ENCODE data around the gene MTERF4. TPM values are rescaled to one million over a fixed set of nuclear protein-coding genes. Genes with fewer than 3 reads are reported as not detected.

The MTERF4 gene
- total and polyA plus RNA-seq, 10 of the 15 experiments (the other 5 are each of a cell fraction or from before 2014, with no cell fraction given) = 36.7 to 69.1 (median 45.5) TPM

DNA sequence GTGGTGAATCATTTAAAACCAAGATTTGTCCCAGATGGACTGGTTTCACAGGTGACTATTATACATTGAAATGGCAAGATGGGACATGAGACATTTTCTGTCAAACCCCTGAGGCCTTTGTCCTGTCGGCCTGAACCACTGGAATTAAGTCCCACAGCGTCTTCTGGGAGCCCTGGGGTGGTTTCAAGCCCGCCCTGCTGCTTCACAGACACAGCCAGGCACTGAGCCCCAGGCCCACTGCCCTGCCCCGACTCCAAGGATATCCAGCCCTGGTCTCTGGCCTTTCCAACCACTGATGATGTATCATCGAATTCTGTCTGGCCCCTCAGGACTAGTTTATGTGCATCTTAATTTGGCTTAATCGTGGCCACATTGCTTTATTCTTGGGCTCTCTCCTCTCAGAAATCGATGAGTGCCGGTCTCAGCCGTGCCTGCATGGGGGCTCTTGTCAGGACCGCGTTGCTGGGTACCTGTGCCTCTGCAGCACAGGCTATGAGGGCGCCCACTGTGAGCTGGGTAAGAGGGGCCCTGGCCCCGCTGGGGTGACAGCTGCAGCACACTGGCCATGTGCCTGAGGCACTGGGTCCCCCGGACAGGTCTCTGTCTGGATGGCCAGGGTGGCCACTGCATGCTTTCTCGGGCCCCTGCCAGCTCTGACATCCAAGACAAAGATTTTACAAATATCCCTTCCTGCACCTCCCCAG is 39.5 kb downstream of the MTERF4 start (continued):
- TF ChIP-seq, protein P1, sequence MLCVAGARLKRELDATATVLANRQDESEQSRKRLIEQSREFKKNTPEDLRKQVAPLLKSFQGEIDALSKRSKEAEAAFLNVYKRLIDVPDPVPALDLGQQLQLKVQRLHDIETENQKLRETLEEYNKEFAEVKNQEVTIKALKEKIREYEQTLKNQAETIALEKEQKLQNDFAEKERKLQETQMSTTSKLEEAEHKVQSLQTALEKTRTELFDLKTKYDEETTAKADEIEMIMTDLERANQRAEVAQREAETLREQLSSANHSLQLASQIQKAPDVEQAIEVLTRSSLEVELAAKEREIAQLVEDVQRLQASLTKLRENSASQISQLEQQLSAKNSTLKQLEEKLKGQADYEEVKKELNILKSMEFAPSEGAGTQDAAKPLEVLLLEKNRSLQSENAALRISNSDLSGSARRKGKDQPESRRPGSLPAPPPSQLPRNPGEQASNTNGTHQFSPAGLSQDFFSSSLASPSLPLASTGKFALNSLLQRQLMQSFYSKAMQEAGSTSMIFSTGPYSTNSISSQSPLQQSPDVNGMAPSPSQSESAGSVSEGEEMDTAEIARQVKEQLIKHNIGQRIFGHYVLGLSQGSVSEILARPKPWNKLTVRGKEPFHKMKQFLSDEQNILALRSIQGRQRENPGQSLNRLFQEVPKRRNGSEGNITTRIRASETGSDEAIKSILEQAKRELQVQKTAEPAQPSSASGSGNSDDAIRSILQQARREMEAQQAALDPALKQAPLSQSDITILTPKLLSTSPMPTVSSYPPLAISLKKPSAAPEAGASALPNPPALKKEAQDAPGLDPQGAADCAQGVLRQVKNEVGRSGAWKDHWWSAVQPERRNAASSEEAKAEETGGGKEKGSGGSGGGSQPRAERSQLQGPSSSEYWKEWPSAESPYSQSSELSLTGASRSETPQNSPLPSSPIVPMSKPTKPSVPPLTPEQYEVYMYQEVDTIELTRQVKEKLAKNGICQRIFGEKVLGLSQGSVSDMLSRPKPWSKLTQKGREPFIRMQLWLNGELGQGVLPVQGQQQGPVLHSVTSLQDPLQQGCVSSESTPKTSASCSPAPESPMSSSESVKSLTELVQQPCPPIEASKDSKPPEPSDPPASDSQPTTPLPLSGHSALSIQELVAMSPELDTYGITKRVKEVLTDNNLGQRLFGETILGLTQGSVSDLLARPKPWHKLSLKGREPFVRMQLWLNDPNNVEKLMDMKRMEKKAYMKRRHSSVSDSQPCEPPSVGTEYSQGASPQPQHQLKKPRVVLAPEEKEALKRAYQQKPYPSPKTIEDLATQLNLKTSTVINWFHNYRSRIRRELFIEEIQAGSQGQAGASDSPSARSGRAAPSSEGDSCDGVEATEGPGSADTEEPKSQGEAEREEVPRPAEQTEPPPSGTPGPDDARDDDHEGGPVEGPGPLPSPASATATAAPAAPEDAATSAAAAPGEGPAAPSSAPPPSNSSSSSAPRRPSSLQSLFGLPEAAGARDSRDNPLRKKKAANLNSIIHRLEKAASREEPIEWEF (IDR thresholded peaks at IDR 0.05; ENCODE audit: insufficient replicate concordance, low read depth, low read length) = no peak
- TF ChIP-seq, protein P2, sequence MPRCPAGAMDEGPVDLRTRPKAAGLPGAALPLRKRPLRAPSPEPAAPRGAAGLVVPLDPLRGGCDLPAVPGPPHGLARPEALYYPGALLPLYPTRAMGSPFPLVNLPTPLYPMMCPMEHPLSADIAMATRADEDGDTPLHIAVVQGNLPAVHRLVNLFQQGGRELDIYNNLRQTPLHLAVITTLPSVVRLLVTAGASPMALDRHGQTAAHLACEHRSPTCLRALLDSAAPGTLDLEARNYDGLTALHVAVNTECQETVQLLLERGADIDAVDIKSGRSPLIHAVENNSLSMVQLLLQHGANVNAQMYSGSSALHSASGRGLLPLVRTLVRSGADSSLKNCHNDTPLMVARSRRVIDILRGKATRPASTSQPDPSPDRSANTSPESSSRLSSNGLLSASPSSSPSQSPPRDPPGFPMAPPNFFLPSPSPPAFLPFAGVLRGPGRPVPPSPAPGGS (IDR thresholded peaks at IDR 0.05; ENCODE audit: borderline replicate concordance, insufficient read depth, low read depth, low read length, poor library complexity, severe bottlenecking) = no peak
- TF ChIP-seq, protein P3, sequence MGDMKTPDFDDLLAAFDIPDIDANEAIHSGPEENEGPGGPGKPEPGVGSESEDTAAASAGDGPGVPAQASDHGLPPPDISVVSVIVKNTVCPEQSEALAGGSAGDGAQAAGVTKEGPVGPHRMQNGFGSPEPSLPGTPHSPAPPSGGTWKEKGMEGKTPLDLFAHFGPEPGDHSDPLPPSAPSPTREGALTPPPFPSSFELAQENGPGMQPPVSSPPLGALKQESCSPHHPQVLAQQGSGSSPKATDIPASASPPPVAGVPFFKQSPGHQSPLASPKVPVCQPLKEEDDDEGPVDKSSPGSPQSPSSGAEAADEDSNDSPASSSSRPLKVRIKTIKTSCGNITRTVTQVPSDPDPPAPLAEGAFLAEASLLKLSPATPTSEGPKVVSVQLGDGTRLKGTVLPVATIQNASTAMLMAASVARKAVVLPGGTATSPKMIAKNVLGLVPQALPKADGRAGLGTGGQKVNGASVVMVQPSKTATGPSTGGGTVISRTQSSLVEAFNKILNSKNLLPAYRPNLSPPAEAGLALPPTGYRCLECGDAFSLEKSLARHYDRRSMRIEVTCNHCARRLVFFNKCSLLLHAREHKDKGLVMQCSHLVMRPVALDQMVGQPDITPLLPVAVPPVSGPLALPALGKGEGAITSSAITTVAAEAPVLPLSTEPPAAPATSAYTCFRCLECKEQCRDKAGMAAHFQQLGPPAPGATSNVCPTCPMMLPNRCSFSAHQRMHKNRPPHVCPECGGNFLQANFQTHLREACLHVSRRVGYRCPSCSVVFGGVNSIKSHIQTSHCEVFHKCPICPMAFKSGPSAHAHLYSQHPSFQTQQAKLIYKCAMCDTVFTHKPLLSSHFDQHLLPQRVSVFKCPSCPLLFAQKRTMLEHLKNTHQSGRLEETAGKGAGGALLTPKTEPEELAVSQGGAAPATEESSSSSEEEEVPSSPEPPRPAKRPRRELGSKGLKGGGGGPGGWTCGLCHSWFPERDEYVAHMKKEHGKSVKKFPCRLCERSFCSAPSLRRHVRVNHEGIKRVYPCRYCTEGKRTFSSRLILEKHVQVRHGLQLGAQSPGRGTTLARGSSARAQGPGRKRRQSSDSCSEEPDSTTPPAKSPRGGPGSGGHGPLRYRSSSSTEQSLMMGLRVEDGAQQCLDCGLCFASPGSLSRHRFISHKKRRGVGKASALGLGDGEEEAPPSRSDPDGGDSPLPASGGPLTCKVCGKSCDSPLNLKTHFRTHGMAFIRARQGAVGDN (IDR thresholded peaks at IDR 0.05) = no peak
- TF ChIP-seq, protein P4, sequence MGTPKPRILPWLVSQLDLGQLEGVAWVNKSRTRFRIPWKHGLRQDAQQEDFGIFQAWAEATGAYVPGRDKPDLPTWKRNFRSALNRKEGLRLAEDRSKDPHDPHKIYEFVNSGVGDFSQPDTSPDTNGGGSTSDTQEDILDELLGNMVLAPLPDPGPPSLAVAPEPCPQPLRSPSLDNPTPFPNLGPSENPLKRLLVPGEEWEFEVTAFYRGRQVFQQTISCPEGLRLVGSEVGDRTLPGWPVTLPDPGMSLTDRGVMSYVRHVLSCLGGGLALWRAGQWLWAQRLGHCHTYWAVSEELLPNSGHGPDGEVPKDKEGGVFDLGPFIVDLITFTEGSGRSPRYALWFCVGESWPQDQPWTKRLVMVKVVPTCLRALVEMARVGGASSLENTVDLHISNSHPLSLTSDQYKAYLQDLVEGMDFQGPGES (IDR thresholded peaks at IDR 0.05) = no peak
- TF ChIP-seq MYB (IDR thresholded peaks at IDR 0.05; ENCODE audit: borderline replicate concordance, low read depth, low read length) (no peak), ZNF274 (IDR thresholded peaks at IDR 0.05; ENCODE audit: insufficient read depth, insufficient read length) (no peak), POLR2AphosphoS2 (IDR thresholded peaks at IDR 0.05; ENCODE audit: low read depth, low read length) (no peak), ZSCAN29 (IDR thresholded peaks at IDR 0.05) (no peak), HCFC1 (IDR thresholded peaks at IDR 0.05; ENCODE audit: low read length) (no peak)
- TF ChIP-seq, protein P5, sequence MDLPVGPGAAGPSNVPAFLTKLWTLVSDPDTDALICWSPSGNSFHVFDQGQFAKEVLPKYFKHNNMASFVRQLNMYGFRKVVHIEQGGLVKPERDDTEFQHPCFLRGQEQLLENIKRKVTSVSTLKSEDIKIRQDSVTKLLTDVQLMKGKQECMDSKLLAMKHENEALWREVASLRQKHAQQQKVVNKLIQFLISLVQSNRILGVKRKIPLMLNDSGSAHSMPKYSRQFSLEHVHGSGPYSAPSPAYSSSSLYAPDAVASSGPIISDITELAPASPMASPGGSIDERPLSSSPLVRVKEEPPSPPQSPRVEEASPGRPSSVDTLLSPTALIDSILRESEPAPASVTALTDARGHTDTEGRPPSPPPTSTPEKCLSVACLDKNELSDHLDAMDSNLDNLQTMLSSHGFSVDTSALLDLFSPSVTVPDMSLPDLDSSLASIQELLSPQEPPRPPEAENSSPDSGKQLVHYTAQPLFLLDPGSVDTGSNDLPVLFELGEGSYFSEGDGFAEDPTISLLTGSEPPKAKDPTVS (IDR thresholded peaks at IDR 0.05; ENCODE audit: low read depth, low read length) = no peak
